ENCODE measurements around the gene FAM169A.

The FAM169A gene

DNA sequence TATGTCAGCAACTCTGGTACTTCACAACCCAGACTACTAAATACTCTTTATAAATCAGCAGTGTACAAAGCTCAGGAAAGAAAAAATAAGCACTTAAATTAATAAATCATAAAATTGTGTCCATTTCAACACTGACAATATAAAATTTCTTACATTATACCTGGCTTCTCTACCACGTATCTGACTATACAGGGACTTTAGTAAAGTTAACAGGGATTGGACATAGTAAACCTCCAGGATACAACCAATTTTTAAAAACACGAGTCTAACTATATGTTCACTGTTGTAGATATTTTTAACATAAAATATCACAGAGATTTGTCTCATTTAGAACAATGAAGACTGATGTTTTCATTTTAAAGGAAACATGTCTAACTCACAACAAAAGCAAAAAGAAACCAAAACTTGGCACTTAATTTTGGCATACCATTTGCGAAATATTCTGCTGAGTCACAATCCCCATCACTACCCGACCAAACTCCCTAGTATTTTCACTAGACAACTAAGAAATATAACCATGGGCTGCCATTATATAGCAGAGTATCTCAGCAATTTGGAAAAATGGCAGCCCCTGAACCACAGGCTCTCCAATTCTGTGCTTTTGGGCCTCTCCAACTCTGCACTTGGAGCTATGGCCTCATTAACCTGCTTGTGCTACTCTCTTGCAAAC is 14.4 kb downstream of the FAM169A start:
- Histone ChIP-seq H3K27me3 (ENCODE audit: control insufficient read depth, low read length) (no peaks in the 10 kb centered on the region), H3K4me1 (ENCODE audit: control insufficient read depth, low read length) (peaks cover 10% of the 10 kb centered on the region), H3K9me3 (ENCODE audit: control insufficient read depth, insufficient read depth, low read length) (no peaks in the 10 kb centered on the region), H3K79me2 (ENCODE audit: control insufficient read depth, low read length) (no peaks in the 10 kb centered on the region), H3F3A (ENCODE audit: control insufficient read depth, insufficient read depth) (no peaks in the 10 kb centered on the region), H3K36me3 (ENCODE audit: control insufficient read depth, low read length) (no peaks in the 10 kb centered on the region), H3K27ac (ENCODE audit: low read depth, low read length) (no peak overlapping the region), H3K4me3 (ENCODE audit: low read length) (no peak overlapping the region), H3K4me2 (ENCODE audit: low read length) (no peak overlapping the region), H4K20me1 (ENCODE audit: control insufficient read depth, insufficient read depth, low read depth, low read length) (no peaks in the 10 kb centered on the region), H3K9me2 (replicated peaks; ENCODE audit: control insufficient read depth, low read length) (no peaks in the 10 kb centered on the region)
- no peak for TF ChIP-seq EZH2phosphoT487 (IDR thresholded peaks at IDR 0.05; ENCODE audit: borderline replicate concordance, low read length)
- TF ChIP-seq, protein P1, sequence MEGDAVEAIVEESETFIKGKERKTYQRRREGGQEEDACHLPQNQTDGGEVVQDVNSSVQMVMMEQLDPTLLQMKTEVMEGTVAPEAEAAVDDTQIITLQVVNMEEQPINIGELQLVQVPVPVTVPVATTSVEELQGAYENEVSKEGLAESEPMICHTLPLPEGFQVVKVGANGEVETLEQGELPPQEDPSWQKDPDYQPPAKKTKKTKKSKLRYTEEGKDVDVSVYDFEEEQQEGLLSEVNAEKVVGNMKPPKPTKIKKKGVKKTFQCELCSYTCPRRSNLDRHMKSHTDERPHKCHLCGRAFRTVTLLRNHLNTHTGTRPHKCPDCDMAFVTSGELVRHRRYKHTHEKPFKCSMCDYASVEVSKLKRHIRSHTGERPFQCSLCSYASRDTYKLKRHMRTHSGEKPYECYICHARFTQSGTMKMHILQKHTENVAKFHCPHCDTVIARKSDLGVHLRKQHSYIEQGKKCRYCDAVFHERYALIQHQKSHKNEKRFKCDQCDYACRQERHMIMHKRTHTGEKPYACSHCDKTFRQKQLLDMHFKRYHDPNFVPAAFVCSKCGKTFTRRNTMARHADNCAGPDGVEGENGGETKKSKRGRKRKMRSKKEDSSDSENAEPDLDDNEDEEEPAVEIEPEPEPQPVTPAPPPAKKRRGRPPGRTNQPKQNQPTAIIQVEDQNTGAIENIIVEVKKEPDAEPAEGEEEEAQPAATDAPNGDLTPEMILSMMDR (IDR thresholded peaks at IDR 0.05; ENCODE audit: low read depth, low read length, poor library complexity, severe bottlenecking) = no peak

DNA sequence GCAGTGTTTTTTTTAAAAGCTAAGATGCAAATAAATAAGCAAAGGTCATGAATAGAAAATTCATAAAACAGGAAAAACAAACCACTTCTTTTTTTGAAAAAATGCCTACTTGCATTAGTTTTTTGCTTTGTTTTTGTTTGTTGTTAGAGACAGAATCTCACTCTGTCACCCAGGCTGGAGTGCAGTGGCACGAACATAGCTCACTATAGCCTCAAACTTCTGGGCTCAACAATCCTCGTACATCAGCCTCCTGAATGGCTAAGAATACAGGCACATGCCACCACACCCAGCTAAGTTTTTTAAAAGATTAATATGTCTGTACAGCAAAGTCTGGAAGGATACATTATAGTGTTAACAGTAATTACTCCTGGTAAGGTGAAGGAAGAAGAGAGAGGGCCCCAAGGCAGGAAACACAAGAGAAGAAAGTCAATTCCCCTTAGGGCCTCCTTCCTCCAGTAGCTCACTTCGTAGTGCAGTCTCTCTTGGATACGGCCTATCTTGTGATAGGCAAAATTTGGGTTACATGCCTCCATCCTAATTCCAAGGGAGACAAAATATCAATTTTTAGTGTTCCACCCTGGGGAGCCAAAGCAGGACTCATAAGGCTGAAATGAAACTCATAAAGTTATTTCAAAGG is 15.3 kb downstream of the FAM169A start:
- H3K27me3 ChIP-seq (ENCODE audit: control insufficient read depth, low read length) = no peaks in the 10 kb centered on the region
- H3K9me3 ChIP-seq (ENCODE audit: control insufficient read depth, insufficient read depth, low read length) = no peaks in the 10 kb centered on the region
- no peaks in the 10 kb centered on the region for H3K36me3 ChIP-seq (ENCODE audit: control insufficient read depth, low read length)
- TF ChIP-seq, protein P1 (IDR thresholded peaks at IDR 0.05; ENCODE audit: low read depth, low read length, poor library complexity, severe bottlenecking) = no peak
- no peaks in the 10 kb centered on the region for H4K20me1 ChIP-seq (ENCODE audit: control insufficient read depth, insufficient read depth, low read depth, low read length)
- H3K4me1 ChIP-seq (ENCODE audit: control insufficient read depth, low read length) = peaks cover 10% of the 10 kb centered on the region
- H3K4me2 ChIP-seq (ENCODE audit: low read length) = no peak overlapping the region
- no peaks in the 10 kb centered on the region for H3K9me2 ChIP-seq (replicated peaks; ENCODE audit: control insufficient read depth, low read length)
- no peaks in the 10 kb centered on the region for H3K79me2 ChIP-seq (ENCODE audit: control insufficient read depth, low read length)
- H3K4me3 ChIP-seq (ENCODE audit: low read length) = no peak overlapping the region
- no peak overlapping the region for H3K27ac ChIP-seq (ENCODE audit: low read depth, low read length)
- H3F3A ChIP-seq (ENCODE audit: control insufficient read depth, insufficient read depth) = no peaks in the 10 kb centered on the region

DNA sequence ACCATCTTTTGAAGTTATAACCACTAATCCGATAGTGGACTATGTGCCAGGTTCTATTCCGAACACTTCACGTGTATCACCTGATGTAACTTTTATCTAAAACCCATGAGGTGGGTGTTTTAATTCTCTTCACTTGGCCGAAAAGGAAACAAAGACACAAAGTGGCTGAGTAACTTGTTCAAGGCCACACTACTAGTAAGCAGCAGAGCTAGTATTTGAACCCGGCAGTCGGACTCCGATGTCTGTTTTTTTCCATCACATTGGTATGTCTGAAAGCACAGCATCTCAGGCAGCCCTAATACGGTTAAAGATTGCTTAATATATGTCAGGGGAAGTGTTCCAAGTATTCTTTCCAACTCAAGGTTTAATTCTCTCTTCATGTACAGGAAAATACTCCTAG is 16.2 kb downstream of the FAM169A start:
- no peak for TF ChIP-seq EZH2phosphoT487 (IDR thresholded peaks at IDR 0.05; ENCODE audit: borderline replicate concordance, low read length)
- TF ChIP-seq, protein P1 (IDR thresholded peaks at IDR 0.05; ENCODE audit: low read depth, low read length, poor library complexity, severe bottlenecking) = no peak
- Histone ChIP-seq H4K20me1 (ENCODE audit: control insufficient read depth, insufficient read depth, low read depth, low read length) (no peaks in the 10 kb centered on the region), H3K4me1 (ENCODE audit: control insufficient read depth, low read length) (peaks cover 10% of the 10 kb centered on the region), H3K79me2 (ENCODE audit: control insufficient read depth, low read length) (no peaks in the 10 kb centered on the region), H3K9me2 (replicated peaks; ENCODE audit: control insufficient read depth, low read length) (no peaks in the 10 kb centered on the region), H3K9me3 (ENCODE audit: control insufficient read depth, insufficient read depth, low read length) (no peaks in the 10 kb centered on the region), H3F3A (ENCODE audit: control insufficient read depth, insufficient read depth) (no peaks in the 10 kb centered on the region), H3K27ac (ENCODE audit: low read depth, low read length) (no peak overlapping the region), H3K4me3 (ENCODE audit: low read length) (no peak overlapping the region), H3K36me3 (ENCODE audit: control insufficient read depth, low read length) (no peaks in the 10 kb centered on the region), H3K27me3 (ENCODE audit: control insufficient read depth, low read length) (no peaks in the 10 kb centered on the region), H3K4me2 (ENCODE audit: low read length) (no peak overlapping the region)

All from DOHH2 (cell line).